GM19025 (cell line): ENCODE results near the gene MVB12A.

ENCODE experiments used
- ATAC-seq: cut with Tn5 transposase; IDR thresholded peaks from one replicate; pipeline ENCODE4 v1.9.1; 2021; ENCODE audit warnings: mild to moderate bottlenecking, low read depth, moderate library complexity; ENCODE audit not compliant: unreplicated experiment

MVB12A gene

DNA sequence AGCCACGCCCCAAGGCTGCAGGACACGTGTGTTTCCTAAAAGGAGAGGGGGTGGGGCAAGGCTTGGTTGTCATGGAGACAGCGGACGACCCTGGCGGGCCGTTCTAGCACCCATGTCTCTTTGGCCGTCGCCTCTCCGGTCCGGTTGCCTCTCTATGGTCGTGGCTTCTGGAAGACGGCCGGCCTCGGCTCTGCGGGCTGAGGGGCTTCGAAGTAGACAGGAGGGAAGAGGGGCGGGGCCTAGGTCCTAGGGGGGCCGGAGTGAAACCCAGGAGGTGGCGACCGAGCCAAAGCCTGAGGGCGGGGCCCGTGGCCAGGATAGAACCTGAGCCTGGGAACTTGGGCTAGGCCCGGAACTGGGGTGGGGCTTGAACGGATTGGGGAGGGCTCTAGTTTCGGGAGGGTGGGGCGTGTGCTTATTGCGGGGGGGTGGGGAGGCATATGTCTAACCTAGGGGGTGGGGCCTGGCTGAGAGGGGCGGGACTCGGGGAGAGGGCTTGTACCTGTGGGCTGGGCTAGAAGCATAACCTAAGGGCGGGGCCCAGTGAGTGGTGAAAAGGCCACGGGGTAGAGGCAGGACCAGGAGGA, 49.7 kb downstream of the MVB12A start:
- ATAC-seq = peak; percentile 50

DNA sequence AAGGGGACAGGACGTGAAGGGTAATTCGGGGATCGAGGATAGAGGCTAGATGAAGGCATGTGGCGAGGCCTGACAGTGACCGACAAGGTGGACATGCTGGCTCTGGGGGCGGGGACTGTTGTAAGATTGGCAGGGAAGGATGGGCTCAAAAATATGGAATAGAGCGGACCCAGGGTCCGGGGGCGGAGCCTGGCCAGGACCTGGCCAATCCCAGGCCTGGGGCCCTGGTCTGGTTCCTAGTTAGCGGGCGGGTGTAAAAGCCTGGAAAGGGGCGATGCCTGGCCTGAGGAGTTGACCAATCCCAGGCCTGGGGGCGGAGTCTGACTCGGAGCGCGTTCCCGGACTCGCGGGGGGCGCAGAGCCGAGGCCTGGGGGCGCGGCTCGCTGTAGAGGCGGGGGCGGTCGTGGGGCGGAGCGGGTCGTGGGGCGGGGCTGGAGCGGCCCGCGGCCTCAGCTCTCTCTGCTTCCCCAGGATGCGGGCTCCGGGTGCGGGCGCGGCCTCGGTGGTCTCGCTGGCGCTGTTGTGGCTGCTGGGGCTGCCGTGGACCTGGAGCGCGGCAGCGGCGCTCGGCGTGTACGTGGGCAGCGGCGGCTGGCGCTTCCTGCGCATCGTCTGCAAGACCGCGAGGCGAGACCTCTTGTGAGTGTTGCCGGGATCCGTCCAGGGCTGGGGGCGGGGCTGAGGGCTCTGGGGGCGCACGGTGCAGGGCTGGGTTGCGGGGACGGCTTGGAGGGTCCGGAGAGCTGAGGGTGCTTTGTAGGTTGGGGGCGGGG, 50.4 kb downstream of the MVB12A start, which contains the start of gene SLC27A1:
SLC27A1 (plus strand) TSS at position 457 of the 774 bp plus-strand sequence; CDS start at position 474, 17 bp downstream.
- peak; percentile 75 for ATAC-seq

DNA sequence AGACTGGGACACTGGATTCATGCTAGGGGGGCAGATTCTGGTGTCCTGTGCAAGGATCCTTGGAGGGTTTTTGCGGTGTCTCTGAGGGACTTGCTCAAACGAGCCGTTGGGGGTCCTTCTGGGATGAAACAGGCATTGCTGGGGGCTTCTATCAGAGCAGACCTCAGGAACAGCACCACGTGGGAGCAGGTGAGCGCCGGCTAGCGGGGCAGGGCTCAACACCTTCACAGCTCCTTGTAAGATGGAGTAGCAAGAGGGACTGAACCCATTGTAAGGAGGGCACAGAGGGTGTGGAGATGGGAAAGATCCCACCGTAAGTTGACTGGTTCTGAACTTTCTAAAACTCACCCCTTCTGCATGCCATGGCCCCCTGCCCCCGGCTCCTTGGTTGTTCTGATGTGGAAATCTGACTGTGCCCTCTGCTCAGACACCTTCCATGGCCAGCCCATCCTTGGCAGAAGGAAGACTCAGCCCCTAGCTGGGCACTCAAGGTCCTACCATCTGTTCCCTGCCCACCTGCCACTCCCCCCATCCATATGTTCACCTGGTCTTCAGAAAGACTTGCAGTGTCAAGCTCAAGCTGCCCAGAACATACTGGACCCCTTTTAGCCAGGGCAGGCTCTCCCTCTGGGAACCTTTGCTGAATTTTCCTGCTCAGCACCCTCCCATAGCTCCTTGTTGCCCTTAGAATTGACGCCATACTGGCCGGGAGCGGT, 51.7 kb downstream of the MVB12A start:
- no peak for ATAC-seq

DNA sequence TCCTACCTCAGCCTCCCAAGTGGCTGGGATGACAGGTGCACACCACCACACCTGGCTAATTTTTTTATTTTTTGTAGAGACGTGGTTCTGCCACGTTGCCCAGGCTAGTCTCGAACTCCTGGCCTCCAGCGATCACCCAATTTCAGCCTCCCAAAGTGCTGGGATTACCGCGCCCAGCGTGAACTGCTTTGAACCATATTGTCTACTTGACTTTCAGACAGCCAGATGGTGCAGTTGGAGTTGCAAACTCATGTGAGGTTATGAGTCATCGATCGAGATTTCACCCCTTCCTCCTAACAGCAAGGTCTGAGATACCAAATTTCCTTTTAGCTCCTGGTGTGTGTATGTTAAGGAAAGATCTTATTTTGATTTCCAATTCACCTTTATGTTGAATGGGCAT, 53.2 kb downstream of the MVB12A start:
- no peak for ATAC-seq
